Measurements from ENCODE around the gene OR10AD1. TPM values are rescaled to one million over a fixed set of nuclear protein-coding genes. Genes with fewer than 3 reads are reported as not detected.
"Not testable (repeated sequence)": the region's sequence is repeated elsewhere in the genome, so short reads cannot be mapped to it uniquely, and the experiment has no call there.

OR10AD1 gene
- not detected for total RNA-seq
- polyA plus RNA-seq: not detected

- intact Hi-C loops (cut with micrococcal nuclease): no loop called here
- H3K36me3 Mint-ChIP-seq: peaks cover 55 to 59% of the 10 kb centered on the region in 2 donors
- peaks cover 23 to 53% (median 34%) of the 10 kb centered on the region in 4 donors for H3K4me1 Mint-ChIP-seq
- no peaks in the 10 kb centered on the region for H3K27me3 ChIP-seq (ENCODE audit: insufficient read depth, low read length)
- POLR2A ChIA-PET (ENCODE audit: partially characterized antibody): interaction anchor here (0.7 kb wide), 1 partner anchor 329 kb away, joined by 3 read pairs; no protein-coding TSS in a partner anchor
- no peak within 1 kb of the TSS for H3K27ac ChIP-seq (ENCODE audit: low read depth, low read length)
- H3K4me1 ChIP-seq (ENCODE audit: insufficient read depth, low read length): peaks cover 37% of the 10 kb centered on the region
- peaks cover 0 to 13% of the 10 kb centered on the region in 2 donors for H3K9me3 ChIP-seq (ENCODE audit: control insufficient read depth in 1 of 2, low read length in 2 of 2)
- H3K27ac Mint-ChIP-seq: peak within 1 kb of the TSS in 1 of 7 donors; percentile 72
- H3K4me3 Mint-ChIP-seq: peak within 1 kb of the TSS in 5 of 8 donors; percentile 6 to 54 (median 48)
- H3K9me3 Mint-ChIP-seq: peaks cover 5 to 59% (median 40%) of the 10 kb centered on the region in 8 donors
- H3K36me3 ChIP-seq (ENCODE audit: insufficient read depth, low read length): no peaks in the 10 kb centered on the region
- no peaks in the 10 kb centered on the region for H3K27me3 Mint-ChIP-seq
- H3K4me3 ChIP-seq (ENCODE audit: low read length in 2 of 2): no peak within 1 kb of the TSS
- CTCF ChIA-PET (ENCODE audit: partially characterized antibody): interaction anchor here (1.6 to 2.1 kb wide), 2 partner anchors 10 to 14 kb away, joined by 4 to 5 read pairs; no protein-coding TSS in a partner anchor
- DNase-seq: no peak
Observed at GRCh38 chr12:48203192-48203591, at the start of gene OR10AD1. Gene OR10AD1 (minus strand): TSS chr12:48203292. CDS start chr12:48203292, 0 bp downstream.

DNA sequence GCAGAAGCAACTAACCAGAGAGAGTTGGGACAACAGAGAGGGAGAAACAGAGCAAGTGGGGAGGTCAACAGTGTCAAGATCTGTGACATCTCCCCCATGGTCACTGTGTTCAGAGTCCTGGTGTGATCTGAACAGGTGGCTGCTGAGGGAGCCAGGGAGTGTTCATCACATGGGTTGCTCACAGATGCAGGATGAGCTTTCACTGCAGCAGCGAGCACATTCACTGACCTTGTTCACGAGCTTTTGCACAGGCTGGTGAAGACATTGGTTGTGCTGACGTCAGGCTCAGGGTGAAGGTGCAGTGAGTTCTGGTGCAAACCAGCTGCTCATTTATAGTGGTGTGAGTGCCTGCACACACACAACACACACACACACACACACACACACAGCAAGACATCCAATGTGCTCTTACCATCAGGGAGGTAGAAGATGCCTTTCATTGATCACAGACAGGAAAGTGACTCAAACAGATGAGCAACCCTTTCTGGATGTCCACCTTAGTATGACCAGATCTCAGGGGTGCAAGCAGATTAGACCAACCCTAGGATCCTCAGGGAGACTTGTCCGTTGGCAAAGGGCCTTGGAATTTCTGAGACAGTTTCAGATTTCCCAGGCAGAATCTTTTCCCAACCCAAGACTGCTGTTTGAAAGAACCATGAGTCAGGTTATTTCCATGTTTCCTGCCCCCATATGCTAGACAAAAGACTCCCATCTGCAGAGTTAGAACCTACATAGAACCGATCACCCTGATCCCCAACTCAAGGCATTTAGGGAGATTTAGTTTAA, 44.3 kb upstream of the OR10AD1 start:
- Histone ChIP-seq H3K4me1 (ENCODE audit: insufficient read depth, low read length) (no peaks in the 10 kb centered on the region), H3K27ac (ENCODE audit: low read depth, low read length) (no peak overlapping the region), H3K9me3 (ENCODE audit: control insufficient read depth in 1 of 2, low read length in 2 of 2) (no peaks in the 10 kb centered on the region), H3K27me3 (ENCODE audit: insufficient read depth, low read length) (no peaks in the 10 kb centered on the region), H3K36me3 (ENCODE audit: insufficient read depth, low read length) (no peaks in the 10 kb centered on the region), H3K4me3 (ENCODE audit: low read length in 2 of 2) (no peak overlapping the region)
- Mint-ChIP-seq H3K9me3 (peaks cover 0 to 4% (median 2%) of the 10 kb centered on the region in 8 donors), H3K27me3 (peaks cover 13 to 15% of the 10 kb centered on the region in 2 donors), H3K4me1 (no peaks in the 10 kb centered on the region), H3K36me3 (no peaks in the 10 kb centered on the region), H3K27ac (no peak overlapping the region), H3K4me3 (no peak overlapping the region)
- POLR2A ChIA-PET (ENCODE audit: partially characterized antibody): no interaction called here
- no peak for DNase-seq
- intact Hi-C loops (cut with micrococcal nuclease): no loop called here
- CTCF ChIA-PET (ENCODE audit: partially characterized antibody): interaction anchor here (1.4 kb wide), 1 partner anchor 58 kb away, joined by 3 read pairs; no protein-coding TSS in a partner anchor

DNA sequence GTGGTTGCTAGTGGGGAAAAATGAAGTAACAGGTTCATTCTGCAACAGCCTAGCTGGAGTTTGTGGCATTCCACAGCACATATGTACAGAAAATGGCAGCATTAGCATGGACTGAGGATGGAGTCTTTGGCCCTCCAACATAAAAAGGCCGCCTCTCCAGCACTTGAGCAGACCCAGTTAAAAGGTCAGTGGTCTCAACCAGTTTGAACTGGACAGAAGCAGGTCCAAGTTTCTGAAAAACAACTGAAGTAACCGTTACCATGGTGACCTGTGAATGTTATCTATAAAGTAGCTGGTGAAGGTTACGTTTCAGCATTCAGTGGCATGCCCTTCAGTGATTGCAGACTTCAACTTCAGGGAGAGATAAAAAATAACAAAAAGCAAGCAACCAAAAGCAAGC, 34.1 kb upstream of the OR10AD1 start:
- CTCF ChIA-PET (ENCODE audit: partially characterized antibody): no interaction called here
- Mint-ChIP-seq H3K36me3 (no peaks in the 10 kb centered on the region), H3K4me3 (no peak overlapping the region), H3K27me3 (peaks cover 2 to 4% of the 10 kb centered on the region in 2 donors), H3K4me1 (no peaks in the 10 kb centered on the region), H3K27ac (peak overlapping the region in 1 of 7 donors; percentile 36), H3K9me3 (peaks cover 0 to 9% (median 3%) of the 10 kb centered on the region in 8 donors)
- no peaks in the 10 kb centered on the region for H3K9me3 ChIP-seq (ENCODE audit: control insufficient read depth in 1 of 2, low read length in 2 of 2)
- no peak overlapping the region for H3K27ac ChIP-seq (ENCODE audit: low read depth, low read length)
- H3K36me3 ChIP-seq (ENCODE audit: insufficient read depth, low read length): no peaks in the 10 kb centered on the region
- no peaks in the 10 kb centered on the region for H3K27me3 ChIP-seq (ENCODE audit: insufficient read depth, low read length)
- no peak for DNase-seq
- intact Hi-C loops (cut with micrococcal nuclease): no loop called here
- H3K4me3 ChIP-seq (ENCODE audit: low read length in 2 of 2): no peak overlapping the region
- POLR2A ChIA-PET (ENCODE audit: partially characterized antibody): no interaction called here
- no peaks in the 10 kb centered on the region for H3K4me1 ChIP-seq (ENCODE audit: insufficient read depth, low read length)

- Histone ChIP-seq H3K27ac (ENCODE audit: low read depth, low read length) (no peak overlapping the region), H3K4me3 (ENCODE audit: low read length in 2 of 2) (no peak overlapping the region), H3K4me1 (ENCODE audit: insufficient read depth, low read length) (no peaks in the 10 kb centered on the region), H3K36me3 (ENCODE audit: insufficient read depth, low read length) (no peaks in the 10 kb centered on the region), H3K27me3 (ENCODE audit: insufficient read depth, low read length) (no peaks in the 10 kb centered on the region), H3K9me3 (ENCODE audit: control insufficient read depth in 1 of 2, low read length in 2 of 2) (no peaks in the 10 kb centered on the region)
- no peak overlapping the region for H3K27ac Mint-ChIP-seq
- CTCF ChIA-PET (ENCODE audit: partially characterized antibody): no interaction called here
- H3K36me3 Mint-ChIP-seq: no peaks in the 10 kb centered on the region
- H3K27me3 Mint-ChIP-seq: peaks cover 2 to 3% of the 10 kb centered on the region in 2 donors
- no peak overlapping the region for H3K4me3 Mint-ChIP-seq
- POLR2A ChIA-PET (ENCODE audit: partially characterized antibody): no interaction called here
- intact Hi-C loops (cut with micrococcal nuclease): no loop called here
- DNase-seq: no peak
- peaks cover 0 to 6% (median 2%) of the 10 kb centered on the region in 8 donors for H3K9me3 Mint-ChIP-seq
- no peaks in the 10 kb centered on the region for H3K4me1 Mint-ChIP-seq
Observed at GRCh38 chr12:48235796-48236333, 32.8 kb upstream of the OR10AD1 start.

- CTCF ChIA-PET (ENCODE audit: partially characterized antibody): interaction anchor here (0.7 kb wide), 1 partner anchor 10 kb away, joined by 4 read pairs; no protein-coding TSS in a partner anchor
- H3K4me3 Mint-ChIP-seq; DNase-seq; H3K27ac ChIP-seq (ENCODE audit: low read depth, low read length); H3K27me3 ChIP-seq (ENCODE audit: insufficient read depth, low read length); POLR2A ChIA-PET (ENCODE audit: partially characterized antibody); H3K4me3 ChIP-seq (ENCODE audit: low read length in 2 of 2); H3K36me3 ChIP-seq (ENCODE audit: insufficient read depth, low read length); H3K27ac Mint-ChIP-seq; H3K36me3 Mint-ChIP-seq; H3K4me1 ChIP-seq (ENCODE audit: insufficient read depth, low read length); H3K4me1 Mint-ChIP-seq; H3K9me3 ChIP-seq (ENCODE audit: control insufficient read depth in 1 of 2, low read length in 2 of 2); intact Hi-C loops (cut with micrococcal nuclease): not testable (repeated sequence)
- H3K9me3 Mint-ChIP-seq: peaks cover 0 to 19% (median 8%) of the 10 kb centered on the region in 8 donors
- peaks cover 6 to 13% of the 10 kb centered on the region in 2 donors for H3K27me3 Mint-ChIP-seq
Observed at GRCh38 chr12:48231169-48231958, 28.3 kb upstream of the OR10AD1 start.

DNA sequence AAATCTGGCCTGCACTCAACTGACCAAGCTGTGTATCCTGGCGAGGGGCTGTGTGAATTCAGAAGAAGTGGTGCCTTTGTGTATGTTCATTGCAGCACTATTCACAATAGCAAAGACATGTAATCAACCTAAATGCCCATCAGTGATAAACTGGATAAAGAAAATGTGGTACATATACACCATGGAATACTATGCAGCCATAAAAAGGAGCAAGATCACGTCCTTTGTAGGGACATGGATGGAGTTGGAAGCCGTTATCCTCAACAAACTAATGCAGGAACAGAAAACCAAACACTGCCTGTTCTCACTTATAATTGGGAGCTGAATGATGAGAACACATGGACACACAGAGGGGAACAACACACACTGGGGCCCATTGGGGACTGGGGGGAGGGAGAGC, 21.4 kb upstream of the OR10AD1 start:
- intact Hi-C loops (cut with micrococcal nuclease); POLR2A ChIA-PET (ENCODE audit: partially characterized antibody); H3K9me3 ChIP-seq (ENCODE audit: control insufficient read depth in 1 of 2, low read length in 2 of 2); H3K27me3 ChIP-seq (ENCODE audit: insufficient read depth, low read length); H3K27ac Mint-ChIP-seq; H3K4me1 Mint-ChIP-seq; CTCF ChIA-PET (ENCODE audit: partially characterized antibody); H3K4me1 ChIP-seq (ENCODE audit: insufficient read depth, low read length); H3K27ac ChIP-seq (ENCODE audit: low read depth, low read length); H3K4me3 ChIP-seq (ENCODE audit: low read length in 2 of 2); H3K4me3 Mint-ChIP-seq; H3K36me3 Mint-ChIP-seq; DNase-seq; H3K36me3 ChIP-seq (ENCODE audit: insufficient read depth, low read length): not testable (repeated sequence)
- Mint-ChIP-seq H3K27me3 (peaks cover 12 to 22% of the 10 kb centered on the region in 2 donors), H3K9me3 (peaks cover 0 to 16% (median 6%) of the 10 kb centered on the region in 8 donors)

DNA sequence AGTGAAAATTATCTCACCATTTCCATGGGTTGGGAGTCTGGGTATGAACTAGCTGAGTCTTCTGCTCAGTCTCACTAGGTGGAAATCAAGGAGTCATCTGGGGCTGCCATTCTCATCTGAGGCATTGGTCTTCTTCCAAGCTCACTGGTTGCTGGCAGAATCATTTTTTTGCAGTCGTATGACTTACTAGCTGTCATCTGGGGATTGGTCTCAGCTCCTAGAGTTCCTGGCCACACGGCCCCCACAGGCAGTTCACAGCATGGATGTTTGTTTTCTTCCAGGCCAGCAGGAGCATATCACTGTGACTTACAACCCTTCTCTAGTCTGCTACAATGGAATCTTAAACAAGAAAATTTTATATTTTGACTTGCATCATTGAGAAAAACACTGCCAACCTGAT, 18.6 kb upstream of the OR10AD1 start:
- intact Hi-C loops (cut with micrococcal nuclease): no loop called here
- Mint-ChIP-seq H3K27ac (no peak overlapping the region), H3K27me3 (peaks cover 8 to 16% of the 10 kb centered on the region in 2 donors), H3K36me3 (no peaks in the 10 kb centered on the region), H3K9me3 (peaks cover 0 to 2% (median 0%) of the 10 kb centered on the region in 8 donors), H3K4me1 (peaks cover 0 to 2% (median 0%) of the 10 kb centered on the region in 4 donors), H3K4me3 (peak overlapping the region in 1 of 8 donors; percentile 26)
- DNase-seq: no peak
- Histone ChIP-seq H3K9me3 (ENCODE audit: control insufficient read depth in 1 of 2, low read length in 2 of 2) (no peaks in the 10 kb centered on the region), H3K27me3 (ENCODE audit: insufficient read depth, low read length) (peaks cover 9% of the 10 kb centered on the region), H3K4me1 (ENCODE audit: insufficient read depth, low read length) (no peaks in the 10 kb centered on the region), H3K36me3 (ENCODE audit: insufficient read depth, low read length) (no peaks in the 10 kb centered on the region), H3K27ac (ENCODE audit: low read depth, low read length) (no peak overlapping the region), H3K4me3 (ENCODE audit: low read length in 2 of 2) (no peak overlapping the region)
- CTCF ChIA-PET (ENCODE audit: partially characterized antibody): interaction anchor here (1.0 kb wide), 2 partner anchors 9 to 21 kb away, joined by 3 to 4 read pairs; no protein-coding TSS in a partner anchor
- POLR2A ChIA-PET (ENCODE audit: partially characterized antibody): no interaction called here

Data from CD4-positive, alpha-beta memory T cell (primary cell).